Mesothelial cell of epicardium (in vitro differentiated cells): ENCODE data around the gene DNAH7. TPM values are rescaled to one million over a fixed set of nuclear protein-coding genes. Genes with fewer than 3 reads are reported as not detected.
"Not testable (repeated sequence)": the region's sequence is repeated elsewhere in the genome, so short reads cannot be mapped to it uniquely, and the experiment has no call there.

Experiments used
- DNase-seq, 2 experiments: peaks; one replicate each; pipeline ENCODE4 v3.0.0; 2021; ENCODE audit warnings: low spot score in 2 of 2; ENCODE audit not compliant: unreplicated experiment in 2 of 2
- H3K27ac Mint-ChIP-seq: 2 replicates; pipeline ENCODE4 v1.8.0; 2021; ENCODE audit warnings: mixed read lengths
- H3K27me3 Mint-ChIP-seq: 2 replicates; pipeline ENCODE4 v1.8.0; 2021; ENCODE audit warnings: low read depth, mixed read lengths
- H3K36me3 Mint-ChIP-seq: 2 replicates; pipeline ENCODE4 v1.8.0; 2021; ENCODE audit warnings: mixed read lengths
- H3K4me1 Mint-ChIP-seq: 2 replicates; pipeline ENCODE4 v1.8.0; 2021; ENCODE audit warnings: mixed read lengths
- H3K4me3 Mint-ChIP-seq: 2 replicates; pipeline ENCODE4 v1.8.0; 2021; ENCODE audit warnings: mild to moderate bottlenecking, moderate library complexity, mixed read lengths
- H3K9me3 Mint-ChIP-seq: 2 replicates; pipeline ENCODE4 v1.8.0; 2021; ENCODE audit warnings: mixed read lengths
- total RNA-seq: library from RNA; stranded (reverse); gene quantifications from 3 replicates; pipeline ENCODE4 v1.2.1, GENCODE V29; 2021
- TF ChIP-seq, protein P1 (sequence below): fragments of 200-600 bp; sonication (generic); IDR thresholded peaks from one replicate; pipeline ENCODE4 v1.5.0; 2021; ENCODE audit warnings: antibody characterized with exemption; ENCODE audit not compliant: unreplicated experiment

Gene DNAH7
- total RNA-seq, 1 donor from 2014 or later, result 0.63 TPM

DNA sequence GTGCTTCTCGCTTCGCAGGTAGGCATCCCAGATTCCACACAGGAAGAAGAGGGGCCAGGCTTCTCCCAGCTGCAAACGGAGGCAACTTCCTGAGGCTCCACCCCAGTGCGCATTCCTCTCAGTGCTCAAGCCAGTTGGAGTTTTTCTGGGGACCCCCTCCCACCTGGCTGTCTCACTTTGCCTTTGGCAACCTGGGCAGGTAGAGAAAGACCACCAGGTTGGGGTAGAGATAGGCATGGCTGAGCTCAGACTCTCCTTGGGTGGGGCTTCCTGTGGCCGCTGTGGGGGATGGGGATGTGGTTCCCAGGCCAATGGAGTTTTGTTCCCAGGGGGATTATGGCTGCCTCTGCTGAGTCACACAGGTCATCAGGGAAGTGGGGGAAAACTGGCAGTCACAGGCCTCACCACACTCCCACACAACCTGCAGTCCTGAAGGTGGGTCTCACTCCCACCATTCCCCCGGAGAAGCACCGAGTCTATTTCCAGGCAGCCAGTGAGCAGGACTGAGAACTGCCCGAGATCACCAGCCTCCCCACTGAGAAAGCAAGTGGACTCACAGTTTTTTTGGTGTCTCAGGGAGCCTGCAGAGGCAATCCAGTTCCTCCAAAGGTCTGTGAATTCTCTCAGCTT is 373.5 kb downstream of the DNAH7 start:
- H3K4me1 Mint-ChIP-seq, result no peaks in the 10 kb centered on the region
- no peak overlapping the region for H3K27ac Mint-ChIP-seq
- no peak overlapping the region for H3K4me3 Mint-ChIP-seq
- no peak for DNase-seq
- no peaks in the 10 kb centered on the region for H3K27me3 Mint-ChIP-seq
- peaks cover 84% of the 10 kb centered on the region for H3K36me3 Mint-ChIP-seq
- TF ChIP-seq, protein P1, sequence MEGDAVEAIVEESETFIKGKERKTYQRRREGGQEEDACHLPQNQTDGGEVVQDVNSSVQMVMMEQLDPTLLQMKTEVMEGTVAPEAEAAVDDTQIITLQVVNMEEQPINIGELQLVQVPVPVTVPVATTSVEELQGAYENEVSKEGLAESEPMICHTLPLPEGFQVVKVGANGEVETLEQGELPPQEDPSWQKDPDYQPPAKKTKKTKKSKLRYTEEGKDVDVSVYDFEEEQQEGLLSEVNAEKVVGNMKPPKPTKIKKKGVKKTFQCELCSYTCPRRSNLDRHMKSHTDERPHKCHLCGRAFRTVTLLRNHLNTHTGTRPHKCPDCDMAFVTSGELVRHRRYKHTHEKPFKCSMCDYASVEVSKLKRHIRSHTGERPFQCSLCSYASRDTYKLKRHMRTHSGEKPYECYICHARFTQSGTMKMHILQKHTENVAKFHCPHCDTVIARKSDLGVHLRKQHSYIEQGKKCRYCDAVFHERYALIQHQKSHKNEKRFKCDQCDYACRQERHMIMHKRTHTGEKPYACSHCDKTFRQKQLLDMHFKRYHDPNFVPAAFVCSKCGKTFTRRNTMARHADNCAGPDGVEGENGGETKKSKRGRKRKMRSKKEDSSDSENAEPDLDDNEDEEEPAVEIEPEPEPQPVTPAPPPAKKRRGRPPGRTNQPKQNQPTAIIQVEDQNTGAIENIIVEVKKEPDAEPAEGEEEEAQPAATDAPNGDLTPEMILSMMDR, result no peak
- H3K9me3 Mint-ChIP-seq, result peaks cover 82% of the 10 kb centered on the region

DNA sequence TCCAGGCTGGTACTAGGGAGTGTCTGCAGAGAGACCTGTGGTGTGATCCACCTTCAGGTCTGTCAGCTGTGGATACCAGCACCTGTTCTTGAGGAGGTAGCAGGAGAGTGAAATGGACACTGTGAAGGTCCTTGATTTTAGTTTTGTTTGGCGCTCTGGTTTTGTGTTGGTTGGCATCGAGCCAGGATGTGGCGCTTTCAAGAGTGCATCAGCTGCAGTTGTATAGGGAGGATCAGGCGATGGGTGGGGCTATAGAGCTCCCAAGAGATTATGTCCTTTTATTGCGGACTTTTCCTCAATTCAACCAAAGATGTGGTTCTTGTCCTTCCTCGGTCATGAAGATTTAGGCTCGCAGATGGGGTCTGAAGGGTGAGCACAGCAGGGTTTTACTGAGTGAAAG is 374.1 kb downstream of the DNAH7 start:
- no peak for DNase-seq
- Mint-ChIP-seq H3K36me3 (peaks cover 81% of the 10 kb centered on the region), H3K27me3 (no peaks in the 10 kb centered on the region), H3K4me3 (no peak overlapping the region), H3K4me1 (no peaks in the 10 kb centered on the region), H3K27ac (no peak overlapping the region), H3K9me3 (peaks cover 76% of the 10 kb centered on the region)
- TF ChIP-seq, protein P1, result no peak

DNA sequence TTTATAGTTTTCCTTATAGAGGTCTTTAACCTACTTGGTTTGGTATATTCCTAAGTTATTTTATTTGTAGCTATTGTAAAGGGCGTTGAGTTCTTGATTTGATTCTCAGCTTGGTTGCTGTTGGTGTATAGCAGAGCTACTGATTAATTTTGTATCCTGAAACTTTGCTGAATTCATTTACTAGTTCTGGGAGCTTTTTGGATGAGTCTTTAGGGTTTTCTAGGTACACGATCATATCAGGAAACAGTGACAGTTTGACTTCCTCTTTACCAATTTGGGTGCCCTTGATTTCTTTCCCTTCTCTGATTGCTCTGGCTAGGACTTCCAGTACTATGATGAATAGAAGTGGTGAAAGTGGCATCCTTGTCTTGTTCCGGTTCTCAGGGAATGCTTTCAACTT is 376.1 kb downstream of the DNAH7 start:
- peaks cover 63% of the 10 kb centered on the region for H3K36me3 Mint-ChIP-seq
- not testable (repeated sequence) for H3K4me1 Mint-ChIP-seq, H3K4me3 Mint-ChIP-seq, DNase-seq, H3K27me3 Mint-ChIP-seq, H3K27ac Mint-ChIP-seq
- peaks cover 56% of the 10 kb centered on the region for H3K9me3 Mint-ChIP-seq

Other genes starting within 250 kb of the DNAH7 start
- 35.2 to 36.5 TPM (median 35.6 TPM) in 3 replicates for gene STK17B, start 102.7 kb upstream of the DNAH7 start, total RNA-seq